OCI-LY3 (cell line): Measurements from ENCODE around the gene NPNT.

Source experiments
- H2AFZ ChIP-seq: fragments of 200-600, 300-600 bp; shearing (Covaris generic); 2 replicates; pipeline ENCODE4 v1.6.0; 2014; ENCODE audit warnings: antibody characterized with exemption, low read depth, low read length
- H3K27ac ChIP-seq: fragments of 200-600, 300-600 bp; sonication (generic); 2 replicates; pipeline ENCODE4 v1.5.1; 2014; ENCODE audit warnings: mild to moderate bottlenecking, low read length, moderate library complexity, mixed read lengths
- H3K27me3 ChIP-seq: fragments of 200-600, 300-600 bp; sonication (generic); 2 replicates; pipeline ENCODE4 v1.6.1; 2014; ENCODE audit warnings: low read depth, low read length, mixed read lengths
- H3K36me3 ChIP-seq: fragments of 200-600, 300-600 bp; sonication (generic); replicated peaks from 2 replicates; pipeline ENCODE3; 2014; ENCODE audit warnings: low read depth, low read length, mixed read lengths
- H3K4me1 ChIP-seq: fragments of 300-600, 200-600 bp; sonication (generic); 2 replicates; pipeline ENCODE4 v1.6.1; 2014; ENCODE audit warnings: low read length, mixed read lengths
- H3K4me2 ChIP-seq: fragments of 200-600, 300-600 bp; sonication (generic); 2 replicates; pipeline ENCODE4 v1.6.1; 2014; ENCODE audit warnings: low read length, mixed read lengths
- H3K4me3 ChIP-seq: fragments of 300-600, 200-600 bp; sonication (generic); 2 replicates; pipeline ENCODE4 v1.5.1; 2014; ENCODE audit warnings: antibody characterized with exemption, mild to moderate bottlenecking, low read length, moderate library complexity
- H3K79me2 ChIP-seq: fragments of 300-600, 200-600 bp; shearing (Covaris generic); 2 replicates; pipeline ENCODE4 v1.6.1; 2014; ENCODE audit warnings: mild to moderate bottlenecking, low read length, mixed read lengths
- H3K9ac ChIP-seq: fragments of 300-600, 200-600 bp; shearing (Covaris generic); 2 replicates; pipeline ENCODE4 v1.6.0; 2014; ENCODE audit warnings: mild to moderate bottlenecking, low read length, moderate library complexity
- H3K9me3 ChIP-seq: fragments of 200-600, 300-600 bp; shearing (Covaris generic); 2 replicates; pipeline ENCODE4 v1.6.1; 2014; ENCODE audit warnings: low read length, mixed read lengths; ENCODE audit not compliant: insufficient read depth
- H4K20me1 ChIP-seq: fragments of 200-600, 300-600 bp; sonication (generic); 2 replicates; pipeline ENCODE4 v1.6.1; 2016; ENCODE audit warnings: low read length, mixed read lengths; ENCODE audit not compliant: insufficient read depth
- CTCF ChIP-seq: fragments of 200-600, 300-600 bp; sonication (generic); IDR thresholded peaks from 2 replicates; pipeline ENCODE4 v1.5.1; 2014; ENCODE audit warnings: antibody characterized with exemption, low read length, low read depth
- EZH2phosphoT487 ChIP-seq: fragments of 200-600 bp; shearing (Covaris generic); IDR thresholded peaks from 2 replicates; pipeline ENCODE4 v1.6.1; 2018; ENCODE audit warnings: antibody characterized with exemption, mixed run types, low read depth

The NPNT gene

GRCh38 chr4:105952591-105952990 is 57.3 kb downstream of the NPNT start:
- H3K4me2 ChIP-seq: no peak overlapping the region

GRCh38 chr4:105956569-105956968 is 61.3 kb downstream of the NPNT start:
- H3K36me3 ChIP-seq: no peaks in the 10 kb centered on the region
- no peaks in the 10 kb centered on the region for H3K9me3 ChIP-seq
- no peak overlapping the region for H2AFZ ChIP-seq
- no peak overlapping the region for H3K4me2 ChIP-seq
- no peaks in the 10 kb centered on the region for H4K20me1 ChIP-seq
- no peaks in the 10 kb centered on the region for H3K4me1 ChIP-seq
- no peaks in the 10 kb centered on the region for H3K27me3 ChIP-seq
- H3K79me2 ChIP-seq: no peaks in the 10 kb centered on the region
- no peak overlapping the region for H3K4me3 ChIP-seq
- TF ChIP-seq CTCF (no peak), EZH2phosphoT487 (no peak)
- no peak overlapping the region for H3K27ac ChIP-seq
- no peak overlapping the region for H3K9ac ChIP-seq

More at GRCh38 chr4:105952591-105952990, 57.3 kb downstream of the NPNT start:
- Histone ChIP-seq H3K4me1 (no peaks in the 10 kb centered on the region), H3K9ac (no peak overlapping the region), H2AFZ (no peak overlapping the region), H3K27me3 (no peaks in the 10 kb centered on the region), H3K36me3 (no peaks in the 10 kb centered on the region), H4K20me1 (no peaks in the 10 kb centered on the region), H3K4me3 (no peak overlapping the region), H3K9me3 (no peaks in the 10 kb centered on the region), H3K27ac (no peak overlapping the region), H3K79me2 (no peaks in the 10 kb centered on the region)
- TF ChIP-seq CTCF (no peak), EZH2phosphoT487 (no peak)

GRCh38 chr4:105957680-105958079 is 62.4 kb downstream of the NPNT start:
- H2AFZ ChIP-seq: no peak overlapping the region
- H3K4me2 ChIP-seq: no peak overlapping the region
- H4K20me1 ChIP-seq: no peaks in the 10 kb centered on the region

More at GRCh38 chr4:105957680-105958079, 62.4 kb downstream of the NPNT start:
- no peaks in the 10 kb centered on the region for H3K36me3 ChIP-seq
- H3K27ac ChIP-seq: no peak overlapping the region
- H3K4me1 ChIP-seq: no peaks in the 10 kb centered on the region
- H3K4me3 ChIP-seq: no peak overlapping the region
- no peaks in the 10 kb centered on the region for H3K79me2 ChIP-seq
- TF ChIP-seq EZH2phosphoT487: no peak
- no peak for TF ChIP-seq CTCF
- H3K27me3 ChIP-seq: no peaks in the 10 kb centered on the region
- no peak overlapping the region for H3K9ac ChIP-seq
- H3K9me3 ChIP-seq: no peaks in the 10 kb centered on the region
